ENCODE results near the gene ADSS1.

Gene ADSS1

GRCh38 chr14:104751539-104752422 lies 27.8 kb downstream of the ADSS1 start:
- DNase-seq: no peak

GRCh38 chr14:104752423-104752734 lies 28.4 kb downstream of the ADSS1 start:
- DNase-seq: no peak

GRCh38 chr14:104752735-104753527 lies 28.9 kb downstream of the ADSS1 start, which contains the start of gene SIVA1:
Gene SIVA1, plus strand, starts transcription at chr14:104753147. Its CDS starts 55 bp downstream, at chr14:104753202.
- DNase-seq: peak; percentile 99

GRCh38 chr14:104753528-104754212 lies 29.6 kb downstream of the ADSS1 start:
- DNase-seq: peak; percentile 39

GRCh38 chr14:104754213-104754851 lies 30.3 kb downstream of the ADSS1 start:
- no peak for DNase-seq

GRCh38 chr14:104755621-104756020 lies 31.6 kb downstream of the ADSS1 start:
- DNase-seq: no peak

- DNase-seq: no peak
Observed at GRCh38 chr14:104756477-104757237, 32.6 kb downstream of the ADSS1 start.

- no peak for DNase-seq
Observed at GRCh38 chr14:104757238-104757585, 33.2 kb downstream of the ADSS1 start.

GRCh38 chr14:104757681-104758392 lies 33.8 kb downstream of the ADSS1 start:
- DNase-seq: no peak

GRCh38 chr14:104758981-104759969 lies 35.2 kb downstream of the ADSS1 start:
- DNase-seq: no peak

- no peak for DNase-seq
Observed at GRCh38 chr14:104765517-104765916, 41.5 kb downstream of the ADSS1 start.

- no peak for DNase-seq
Observed at GRCh38 chr14:104766256-104766862, 42.3 kb downstream of the ADSS1 start.

GRCh38 chr14:104766863-104767633 lies 43.0 kb downstream of the ADSS1 start:
- no peak for DNase-seq

- no peak for DNase-seq
Observed at GRCh38 chr14:104767634-104767918, 43.5 kb downstream of the ADSS1 start.

GRCh38 chr14:104768437-104769323 lies 44.7 kb downstream of the ADSS1 start:
- DNase-seq: peak; percentile 80

- no peak for DNase-seq
Observed at GRCh38 chr14:104769324-104770071, 45.5 kb downstream of the ADSS1 start.

GRCh38 chr14:104770072-104770579 lies 46.1 kb downstream of the ADSS1 start:
- DNase-seq: no peak
